Hepatocyte (in vitro differentiated cells): ENCODE data around the gene ANKRD12. TPM values are rescaled to one million over a fixed set of nuclear protein-coding genes. Genes with fewer than 3 reads are reported as not detected.

Source experiments
- DNase-seq: peaks from one replicate; pipeline ENCODE4 v3.0.0-alpha.2; 2016; ENCODE audit warnings: low spot score
- H2AFZ ChIP-seq: fragments of 200-600 bp; sonication (generic); 2 replicates; pipeline ENCODE4 v1.6.0; 2016; ENCODE audit warnings: antibody characterized with exemption, mild to moderate bottlenecking
- H3K27ac ChIP-seq: fragments of 200-600 bp; sonication (generic); 2 replicates; pipeline ENCODE4 v1.5.1; 2016; ENCODE audit warnings: mild to moderate bottlenecking
- H3K27me3 ChIP-seq: fragments of 200-600 bp; sonication (generic); 2 replicates; pipeline ENCODE4 v1.6.1; 2016
- H3K36me3 ChIP-seq: fragments of 200-600 bp; sonication (generic); replicated peaks from 2 replicates; pipeline ENCODE4 v1.5.1; 2016; ENCODE audit warnings: low read depth; ENCODE audit not compliant: insufficient read depth
- H3K4me1 ChIP-seq: fragments of 200-600 bp; sonication (generic); 2 replicates; pipeline ENCODE4 v1.5.1; 2016; ENCODE audit warnings: mild to moderate bottlenecking, moderate library complexity; ENCODE audit not compliant: insufficient read depth
- H3K4me2 ChIP-seq: fragments of 200-600 bp; sonication (generic); 2 replicates; pipeline ENCODE4 v1.6.0; 2016
- H3K4me3 ChIP-seq: fragments of 200-600 bp; sonication (generic); 2 replicates; pipeline ENCODE4 v1.5.1; 2016; ENCODE audit warnings: mild to moderate bottlenecking
- H3K79me2 ChIP-seq: fragments of 200-600 bp; sonication (generic); 2 replicates; pipeline ENCODE4 v1.6.0; 2017; ENCODE audit warnings: mild to moderate bottlenecking
- H3K9me2 ChIP-seq: fragments of 200-600 bp; sonication (generic); replicated peaks from 2 replicates; pipeline ENCODE4 v1.6.0; 2017; ENCODE audit warnings: mild to moderate bottlenecking; ENCODE audit not compliant: insufficient read depth
- H3K9me3 ChIP-seq: fragments of 200-600 bp; sonication (generic); 2 replicates; pipeline ENCODE4 v1.5.1; 2016; ENCODE audit warnings: low read depth, mild to moderate bottlenecking
- H4K20me1 ChIP-seq: fragments of 200-600 bp; sonication (generic); 2 replicates; pipeline ENCODE4 v1.6.0; 2016; ENCODE audit warnings: mild to moderate bottlenecking; ENCODE audit not compliant: insufficient read depth, poor library complexity, severe bottlenecking
- EZH2 ChIP-seq: fragments of 200-600 bp; sonication (generic); IDR thresholded peaks from 2 replicates; pipeline ENCODE4 v1.6.1; 2016; ENCODE audit warnings: antibody characterized with exemption, mild to moderate bottlenecking, borderline replicate concordance
- EZH2phosphoT487 ChIP-seq: fragments of 200-600 bp; sonication (generic); IDR thresholded peaks from one replicate; pipeline ENCODE4 v1.6.1; 2018; ENCODE audit warnings: antibody characterized with exemption, mild to moderate bottlenecking, low read depth, moderate library complexity; ENCODE audit not compliant: unreplicated experiment, severe bottlenecking
- WGBS: methylation state at CpG from one replicate; pipeline ENCODE4 v1.1.6; 2016; ENCODE audit warnings: low lambda C conversion rate; ENCODE audit errors: missing lambda C conversion rate; 5-methylcytosine and 5-hydroxymethylcytosine counted together
- polyA plus RNA-seq: library from polyadenylated mRNA; unstranded; fragments of >200 nt; fragmentation: Nextera tagmentation; extraction: Ambion mirVana; gene quantifications from 2 replicates; pipeline ENCODE4 v1.2.1, GENCODE V29; 2016
- total RNA-seq: library from RNA; depleted of rRNA; stranded (reverse); fragments of >200 nt; gene quantifications from 2 replicates; pipeline ENCODE4 v1.2.3, GENCODE V29; 2014
- TF ChIP-seq, protein P1 (sequence below): fragments of 200-600 bp; sonication (generic); IDR thresholded peaks from 2 replicates; pipeline ENCODE4 v1.5.1; 2016; ENCODE audit warnings: antibody characterized with exemption, mild to moderate bottlenecking; ENCODE audit not compliant: poor library complexity

Gene ANKRD12
- total and polyA plus RNA-seq, 2 experiments from 2014 or later = 29.2 to 34.3 TPM

DNA sequence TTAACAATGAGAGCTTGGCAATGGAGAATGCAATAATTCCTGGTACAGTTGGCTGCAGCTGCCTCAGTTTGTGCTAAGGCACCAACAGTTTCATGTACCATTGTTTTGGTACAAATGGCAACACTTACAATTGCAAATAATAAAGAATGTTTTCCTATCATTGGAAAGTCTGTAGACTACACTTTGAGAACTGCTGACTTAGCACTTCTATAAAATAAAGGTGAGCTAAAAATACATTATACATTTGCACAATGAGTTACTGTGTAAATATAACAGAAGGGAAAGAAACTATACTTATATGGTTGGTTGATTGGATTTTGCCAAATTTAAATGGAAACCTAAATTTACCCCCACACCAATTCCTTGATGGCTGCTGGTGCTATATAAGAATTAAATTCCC is 153.1 kb downstream of the ANKRD12 start:
- H2AFZ ChIP-seq = no peak overlapping the region
- H3K27me3 ChIP-seq = no peaks in the 10 kb centered on the region
- H3K27ac ChIP-seq = no peak overlapping the region

GRCh38 chr18:9290156-9290555 is 153.6 kb downstream of the ANKRD12 start:
- no peak for DNase-seq
- no peaks in the 10 kb centered on the region for H3K4me1 ChIP-seq
- no peaks in the 10 kb centered on the region for H3K27me3 ChIP-seq
- TF ChIP-seq EZH2 = no peak
- no peak for TF ChIP-seq EZH2phosphoT487
- TF ChIP-seq, protein P1, sequence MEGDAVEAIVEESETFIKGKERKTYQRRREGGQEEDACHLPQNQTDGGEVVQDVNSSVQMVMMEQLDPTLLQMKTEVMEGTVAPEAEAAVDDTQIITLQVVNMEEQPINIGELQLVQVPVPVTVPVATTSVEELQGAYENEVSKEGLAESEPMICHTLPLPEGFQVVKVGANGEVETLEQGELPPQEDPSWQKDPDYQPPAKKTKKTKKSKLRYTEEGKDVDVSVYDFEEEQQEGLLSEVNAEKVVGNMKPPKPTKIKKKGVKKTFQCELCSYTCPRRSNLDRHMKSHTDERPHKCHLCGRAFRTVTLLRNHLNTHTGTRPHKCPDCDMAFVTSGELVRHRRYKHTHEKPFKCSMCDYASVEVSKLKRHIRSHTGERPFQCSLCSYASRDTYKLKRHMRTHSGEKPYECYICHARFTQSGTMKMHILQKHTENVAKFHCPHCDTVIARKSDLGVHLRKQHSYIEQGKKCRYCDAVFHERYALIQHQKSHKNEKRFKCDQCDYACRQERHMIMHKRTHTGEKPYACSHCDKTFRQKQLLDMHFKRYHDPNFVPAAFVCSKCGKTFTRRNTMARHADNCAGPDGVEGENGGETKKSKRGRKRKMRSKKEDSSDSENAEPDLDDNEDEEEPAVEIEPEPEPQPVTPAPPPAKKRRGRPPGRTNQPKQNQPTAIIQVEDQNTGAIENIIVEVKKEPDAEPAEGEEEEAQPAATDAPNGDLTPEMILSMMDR = no peak
- H3K9me2 ChIP-seq = no peaks in the 10 kb centered on the region
- H3K36me3 ChIP-seq = no peaks in the 10 kb centered on the region
- H3K27ac ChIP-seq = no peak overlapping the region
- H3K4me2 ChIP-seq = no peak overlapping the region
- no peaks in the 10 kb centered on the region for H3K79me2 ChIP-seq
- H3K9me3 ChIP-seq = no peaks in the 10 kb centered on the region
- no peak overlapping the region for H2AFZ ChIP-seq
- H3K4me3 ChIP-seq = no peak overlapping the region
- no peaks in the 10 kb centered on the region for H4K20me1 ChIP-seq

More for the DNA sequence above, 153.1 kb downstream of the ANKRD12 start:
- Histone ChIP-seq H4K20me1 (no peaks in the 10 kb centered on the region), H3K36me3 (no peaks in the 10 kb centered on the region), H3K9me2 (no peaks in the 10 kb centered on the region), H3K79me2 (no peaks in the 10 kb centered on the region), H3K9me3 (no peaks in the 10 kb centered on the region), H3K4me1 (no peaks in the 10 kb centered on the region), H3K4me3 (no peak overlapping the region), H3K4me2 (no peak overlapping the region)
- no peak for DNase-seq
- TF ChIP-seq EZH2phosphoT487 (no peak), EZH2 (no peak)
- TF ChIP-seq, protein P1 = no peak

DNA sequence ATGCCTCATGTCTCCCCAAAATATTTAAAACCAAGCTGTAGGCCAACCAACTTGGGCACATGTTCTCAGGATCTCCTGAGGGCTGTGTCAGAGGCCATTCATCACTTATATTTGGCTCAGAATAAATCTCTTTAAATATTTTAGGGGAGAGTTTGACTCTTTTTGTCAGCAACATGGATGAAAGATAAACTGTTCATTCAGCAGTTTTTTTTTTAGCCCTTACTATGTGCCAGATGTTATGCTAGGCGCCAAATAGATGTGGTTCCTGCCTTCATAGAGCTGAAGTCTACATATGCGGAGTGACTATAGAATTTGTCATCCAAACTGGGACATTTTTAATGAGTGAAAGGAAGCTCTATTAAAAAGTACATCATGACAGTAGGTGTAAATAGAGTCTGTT is 155.5 kb downstream of the ANKRD12 start:
- Histone ChIP-seq H3K27me3 (no peaks in the 10 kb centered on the region), H3K27ac (no peak overlapping the region), H3K4me1 (no peaks in the 10 kb centered on the region), H3K9me2 (no peaks in the 10 kb centered on the region), H3K79me2 (no peaks in the 10 kb centered on the region), H3K9me3 (no peaks in the 10 kb centered on the region), H3K4me2 (no peak overlapping the region), H2AFZ (no peak overlapping the region), H3K36me3 (no peaks in the 10 kb centered on the region), H4K20me1 (no peaks in the 10 kb centered on the region), H3K4me3 (no peak overlapping the region)
- DNase-seq = no peak
- WGBS = 95% methylated on average over 2 of the region's 2 CpGs
- TF ChIP-seq EZH2phosphoT487 = no peak
- no peak for TF ChIP-seq EZH2
- TF ChIP-seq, protein P1 = no peak

DNA sequence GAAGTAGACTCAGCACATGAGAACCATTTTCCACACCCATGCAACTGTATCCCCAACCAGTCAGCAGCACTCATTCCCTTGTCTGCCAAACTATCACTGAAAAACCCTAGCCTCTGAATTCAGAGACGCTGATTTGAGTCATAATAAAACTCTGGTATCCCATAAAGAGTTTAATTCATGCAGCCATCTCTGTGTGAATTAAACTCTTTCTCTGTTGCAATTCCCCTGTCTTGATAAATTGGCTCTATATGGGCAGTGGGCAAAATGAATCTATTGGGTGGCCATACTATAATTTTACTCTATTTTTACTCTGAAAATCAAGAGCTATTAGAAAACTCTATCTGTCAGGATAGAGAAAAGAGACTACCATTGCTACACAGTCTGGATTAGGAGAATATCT is 157.4 kb downstream of the ANKRD12 start:
- Histone ChIP-seq H3K27ac (no peak overlapping the region), H2AFZ (no peak overlapping the region), H3K4me2 (no peak overlapping the region), H3K4me1 (no peaks in the 10 kb centered on the region), H3K27me3 (no peaks in the 10 kb centered on the region), H3K79me2 (no peaks in the 10 kb centered on the region), H4K20me1 (no peaks in the 10 kb centered on the region), H3K4me3 (no peak overlapping the region), H3K9me2 (no peaks in the 10 kb centered on the region), H3K9me3 (no peaks in the 10 kb centered on the region), H3K36me3 (no peaks in the 10 kb centered on the region)
- DNase-seq = no peak
- WGBS = 85% methylated on average over 1 of the region's 1 CpG
- no peak for TF ChIP-seq EZH2
- TF ChIP-seq EZH2phosphoT487 = no peak
- TF ChIP-seq, protein P1 = no peak
